Measurements from ENCODE around the gene PRKACA. TPM values are rescaled to one million over a fixed set of nuclear protein-coding genes. Genes with fewer than 3 reads are reported as not detected.
A peak's percentile ranks its signal among the peaks of the same experiment; 100 is the strongest.

The PRKACA gene
- total RNA-seq, 4 donors from 2014 or later: 16.7 to 74.8 (median 39.5) TPM

- in situ Hi-C loops (cut with MboI; ENCODE audit: low pct_ligation_motif_present in 1 of 4, low pct_unique_long_range_greater_than_20kb in 1 of 4, low sequenced_read_pairs in 3 of 4) (loop anchor here (10.0 to 25.0 kb wide), 4 partner anchors 164 to 472 kb away; partner anchors contain the start of gene NANOS3 (in 1 of the 4)), intact Hi-C loops (cut with DNase I; ENCODE audit: low total_unique reads) (loop anchor here (5.0 kb wide), 1 partner anchor 843 kb away; no protein-coding TSS in a partner anchor)
- no peak overlapping the region for H3K4me3 ChIP-seq
- no peaks in the 10 kb centered on the region for H3K9me3 ChIP-seq
- H3K27me3 ChIP-seq: peaks cover 60% of the 10 kb centered on the region
- 23% methylated on average over 15 of the region's 15 CpGs; no CpG with 5 or more reads in 1 of the 2 donors for WGBS, 2 donors (ENCODE audit: low coverage in 1 of 2)
- peak; percentile 28 for DNase-seq
- H3K36me3 ChIP-seq: no peaks in the 10 kb centered on the region
- peaks cover 0 to 16% (median 12%) of the 10 kb centered on the region in 4 donors for H3K4me1 ChIP-seq
- H3K27ac ChIP-seq: no peak overlapping the region
- TF ChIP-seq CTCF (IDR thresholded peaks at IDR 0.05) (peak; percentile 54 to 70 (median 64)), POLR2AphosphoS5 (IDR thresholded peaks at IDR 0.05) (no peak)
Measured at GRCh38 chr19:14059093-14059480, 58.5 kb downstream of the PRKACA start.

GRCh38 chr19:14058182-14059092 lies 59.1 kb downstream of the PRKACA start:
- intact Hi-C loops (cut with DNase I; ENCODE audit: low total_unique reads): loop anchor here (5.0 kb wide), 1 partner anchor 844 kb away; no protein-coding TSS in a partner anchor
- no peaks in the 10 kb centered on the region for H3K9me3 ChIP-seq
- peaks cover 57% of the 10 kb centered on the region for H3K27me3 ChIP-seq
- no peak overlapping the region for H3K27ac ChIP-seq
- peaks cover 0 to 16% (median 12%) of the 10 kb centered on the region in 4 donors for H3K4me1 ChIP-seq
- 23 to 27% methylated on average over 13 to 17 of the region's 17 CpGs for WGBS, 2 donors (ENCODE audit: low coverage in 1 of 2)
- in situ Hi-C loops (cut with MboI; ENCODE audit: low pct_ligation_motif_present in 1 of 4, low pct_unique_long_range_greater_than_20kb in 1 of 4, low sequenced_read_pairs in 3 of 4): loop anchor here (10.0 to 25.0 kb wide), 4 partner anchors 164 to 471 kb away; partner anchors contain the start of gene NANOS3 (in 1 of the 4)
- TF ChIP-seq CTCF (IDR thresholded peaks at IDR 0.05) (no peak), POLR2AphosphoS5 (IDR thresholded peaks at IDR 0.05) (no peak), EP300 (IDR thresholded peaks at IDR 0.05; ENCODE audit: low read depth) (no peak), POLR2A (IDR thresholded peaks at IDR 0.05) (no peak)
- DNase-seq: no peak
- H3K36me3 ChIP-seq: no peaks in the 10 kb centered on the region
- H3K4me3 ChIP-seq: no peak overlapping the region

- in situ Hi-C loops (cut with MboI; ENCODE audit: low pct_ligation_motif_present in 1 of 4, low pct_unique_long_range_greater_than_20kb in 1 of 4, low sequenced_read_pairs in 3 of 4): loop anchor here (10.0 to 25.0 kb wide), 4 partner anchors 162 to 470 kb away; partner anchors contain the start of gene NANOS3 (in 1 of the 4)
- Histone ChIP-seq H3K4me3 (peak overlapping the region in 3 of 4 donors; percentile 17 to 40 (median 32)), H3K27ac (no peak overlapping the region), H3K27me3 (peaks cover 49% of the 10 kb centered on the region), H3K36me3 (no peaks in the 10 kb centered on the region), H3K9me3 (no peaks in the 10 kb centered on the region), H3K4me1 (peaks cover 0 to 16% (median 12%) of the 10 kb centered on the region in 4 donors)
- no peak for DNase-seq
- TF ChIP-seq CTCF (IDR thresholded peaks at IDR 0.05) (no peak), POLR2AphosphoS5 (IDR thresholded peaks at IDR 0.05) (no peak), POLR2A (IDR thresholded peaks at IDR 0.05) (no peak), EP300 (IDR thresholded peaks at IDR 0.05; ENCODE audit: low read depth) (no peak)
- intact Hi-C loops (cut with DNase I; ENCODE audit: low total_unique reads): loop anchor here (5.0 kb wide), 1 partner anchor 845 kb away; no protein-coding TSS in a partner anchor
- 22 to 37% methylated on average over 3 to 15 of the region's 19 CpGs for WGBS, 2 donors (ENCODE audit: low coverage in 1 of 2)
Measured at GRCh38 chr19:14056741-14057356, 60.7 kb downstream of the PRKACA start.
